GM19372 (cell line): ENCODE measurements around the gene FBXL2.
"Not testable (repeated sequence)": the region's sequence is repeated elsewhere in the genome, so short reads cannot be mapped to it uniquely, and the experiment has no call there.

Experiments
- ATAC-seq: cut with Tn5 transposase; IDR thresholded peaks from one replicate; pipeline ENCODE4 v1.9.1; 2021; ENCODE audit warnings: mild to moderate bottlenecking, low read depth, moderate library complexity; ENCODE audit not compliant: unreplicated experiment

FBXL2 gene

GRCh38 chr3:33313331-33313730 is 36.1 kb downstream of the FBXL2 start:
- ATAC-seq, result no peak

- ATAC-seq, result no peak
Observed at GRCh38 chr3:33314993-33315392, 37.8 kb downstream of the FBXL2 start.

GRCh38 chr3:33315826-33316225 is 38.6 kb downstream of the FBXL2 start:
- ATAC-seq, result no peak

- ATAC-seq, result no peak
Observed at GRCh38 chr3:33317963-33318709, 40.9 kb downstream of the FBXL2 start.

GRCh38 chr3:33318710-33319380 is 41.6 kb downstream of the FBXL2 start:
- no peak for ATAC-seq

- no peak for ATAC-seq
Observed at GRCh38 chr3:33322412-33322811, 45.2 kb downstream of the FBXL2 start.

- no peak for ATAC-seq
Observed at GRCh38 chr3:33331414-33331813, 54.2 kb downstream of the FBXL2 start.

GRCh38 chr3:33334364-33334763 is 57.1 kb downstream of the FBXL2 start:
- no peak for ATAC-seq

GRCh38 chr3:33338936-33339465 is 61.8 kb downstream of the FBXL2 start:
- ATAC-seq, result not testable (repeated sequence)

- ATAC-seq, result no peak
Observed at GRCh38 chr3:33339758-33340157, 62.5 kb downstream of the FBXL2 start.

- no peak for ATAC-seq
Observed at GRCh38 chr3:33355611-33356010, 78.4 kb downstream of the FBXL2 start.

GRCh38 chr3:33358172-33358781 is 81.0 kb downstream of the FBXL2 start:
- no peak for ATAC-seq

- no peak for ATAC-seq
Observed at GRCh38 chr3:33360136-33360825, 83.0 kb downstream of the FBXL2 start.

GRCh38 chr3:33363113-33363800 is 86.0 kb downstream of the FBXL2 start:
- no peak for ATAC-seq

GRCh38 chr3:33364060-33364459 is 86.8 kb downstream of the FBXL2 start:
- no peak for ATAC-seq

- ATAC-seq, result no peak
Observed at GRCh38 chr3:33364531-33365128, 87.4 kb downstream of the FBXL2 start.

GRCh38 chr3:33372218-33373081 is 95.2 kb downstream of the FBXL2 start:
- no peak for ATAC-seq

- ATAC-seq, result no peak
Observed at GRCh38 chr3:33373082-33373437, 95.8 kb downstream of the FBXL2 start.

- ATAC-seq, result no peak
Observed at GRCh38 chr3:33377489-33377888, 100.2 kb downstream of the FBXL2 start.
